GM21717 (cell line): ENCODE measurements around the gene BTG4.

ENCODE experiments used
- ATAC-seq: cut with Tn5 transposase; IDR thresholded peaks from one replicate; pipeline ENCODE4 v1.9.1; 2021; ENCODE audit warnings: mild to moderate bottlenecking, moderate library complexity; ENCODE audit not compliant: unreplicated experiment

The BTG4 gene

DNA sequence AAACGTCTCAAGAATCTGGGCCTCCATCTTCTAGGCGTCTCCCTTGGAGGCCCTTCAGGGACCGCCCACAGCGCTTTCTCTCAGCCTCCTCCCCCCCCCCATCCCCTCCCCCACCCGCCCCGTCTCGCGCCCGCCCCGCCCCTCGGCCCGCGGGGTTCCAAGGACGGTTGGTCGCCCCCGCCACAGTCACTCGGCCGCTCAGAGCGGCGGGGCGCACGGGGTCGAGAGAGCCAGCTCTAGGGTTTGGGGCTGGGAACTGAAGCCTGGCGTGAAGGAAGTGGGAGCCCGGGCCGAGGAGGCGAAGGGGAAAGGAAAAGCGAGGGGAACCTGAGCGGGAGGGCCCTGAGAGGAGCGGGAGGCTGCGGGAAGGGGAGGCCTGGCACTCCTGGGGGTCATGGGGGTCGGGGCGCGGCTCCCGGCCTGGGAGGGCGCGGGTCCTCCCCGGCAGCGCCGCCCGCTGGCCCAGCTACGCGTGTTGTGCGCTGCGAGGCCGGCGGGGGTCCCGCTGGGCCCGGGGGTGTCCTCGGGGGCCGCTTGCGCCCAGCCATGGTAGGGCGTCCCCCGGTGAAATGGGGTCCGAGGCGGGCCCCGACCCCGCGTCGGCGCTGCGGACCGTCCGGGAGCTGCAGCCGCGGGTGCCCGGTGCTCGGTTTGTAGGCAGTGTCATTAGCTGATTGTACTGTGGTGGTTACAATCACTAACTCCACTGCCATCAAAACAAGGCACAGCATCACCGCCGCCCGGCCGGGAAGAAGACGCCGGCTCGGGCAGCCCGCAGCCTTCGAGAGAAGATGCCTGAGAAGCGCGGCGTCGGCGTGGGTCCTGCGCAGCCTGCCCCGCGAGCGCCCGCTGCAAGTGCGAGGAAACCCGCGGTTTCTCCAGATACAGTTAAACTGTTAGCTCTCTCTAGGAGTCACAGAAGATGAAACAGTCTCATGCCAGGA lies at the start of gene BTG4:
Gene BTG4 (minus strand): TSS at position 91 of the 944 bp plus-strand sequence. CDS start 13,610 bp downstream, outside the sequence.
- ATAC-seq: no peak

DNA sequence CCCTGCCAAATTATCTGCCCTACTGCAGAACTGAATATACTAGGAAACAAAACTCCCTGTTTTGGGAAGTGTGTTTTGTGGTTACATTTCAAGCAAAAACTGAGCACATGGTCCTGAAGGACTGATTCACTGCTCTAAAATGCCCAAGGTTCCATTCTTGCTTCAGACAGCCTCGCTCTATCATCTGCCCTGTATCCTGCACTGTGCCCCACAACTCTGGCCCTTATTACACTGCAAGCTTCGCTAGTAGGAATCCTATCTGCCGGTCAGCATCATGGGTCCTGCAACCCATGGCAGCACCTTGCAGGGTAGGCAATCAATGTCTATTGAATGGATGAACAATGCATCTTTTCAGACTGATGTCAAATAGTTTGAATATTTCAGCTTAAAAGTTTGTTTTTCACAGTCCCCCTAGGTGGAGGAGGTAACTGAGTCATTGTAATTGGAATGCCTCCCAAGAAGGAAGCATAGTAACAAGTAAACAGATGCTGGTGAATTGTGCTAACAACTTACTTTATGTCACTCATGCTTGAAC lies 49.7 kb upstream of the BTG4 start:
- no peak for ATAC-seq

DNA sequence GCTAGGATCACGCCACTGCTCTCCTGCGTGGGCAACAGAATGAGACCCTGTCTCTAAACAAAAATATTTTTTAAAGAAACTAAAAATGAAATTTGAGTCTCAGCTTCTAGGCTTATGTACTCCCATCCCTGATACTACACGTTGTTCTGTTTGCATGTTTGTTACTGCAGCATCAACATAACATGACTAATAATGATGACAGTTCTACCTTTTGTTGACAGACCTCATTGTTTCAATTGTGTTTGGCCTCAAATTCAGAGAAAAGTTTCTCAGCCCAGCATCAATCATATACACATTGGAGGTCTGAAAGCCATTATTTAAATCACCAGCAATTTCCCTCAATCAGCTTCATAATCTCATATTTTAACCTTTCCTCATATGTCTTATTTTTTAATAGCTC lies 49.1 kb upstream of the BTG4 start:
- no peak for ATAC-seq

DNA sequence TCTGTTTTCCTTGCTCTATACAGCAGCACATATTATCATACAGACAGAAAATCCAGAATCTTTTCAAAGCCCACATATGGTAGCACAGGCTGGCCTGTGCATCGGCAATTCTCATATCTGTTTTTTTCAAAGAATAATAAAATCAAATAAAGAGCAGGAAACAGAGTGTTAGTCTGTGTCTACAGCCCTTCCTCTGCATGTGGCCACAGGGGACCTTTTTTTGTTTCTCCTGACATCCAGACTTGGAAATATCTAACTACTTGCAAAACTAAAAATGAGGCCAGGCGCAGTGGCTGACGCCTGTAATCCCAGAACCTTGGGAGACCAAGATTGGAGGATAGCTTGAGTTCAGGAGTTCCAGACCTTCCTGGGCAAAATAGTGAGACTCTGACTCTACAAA lies 48.6 kb upstream of the BTG4 start:
- no peak for ATAC-seq

DNA sequence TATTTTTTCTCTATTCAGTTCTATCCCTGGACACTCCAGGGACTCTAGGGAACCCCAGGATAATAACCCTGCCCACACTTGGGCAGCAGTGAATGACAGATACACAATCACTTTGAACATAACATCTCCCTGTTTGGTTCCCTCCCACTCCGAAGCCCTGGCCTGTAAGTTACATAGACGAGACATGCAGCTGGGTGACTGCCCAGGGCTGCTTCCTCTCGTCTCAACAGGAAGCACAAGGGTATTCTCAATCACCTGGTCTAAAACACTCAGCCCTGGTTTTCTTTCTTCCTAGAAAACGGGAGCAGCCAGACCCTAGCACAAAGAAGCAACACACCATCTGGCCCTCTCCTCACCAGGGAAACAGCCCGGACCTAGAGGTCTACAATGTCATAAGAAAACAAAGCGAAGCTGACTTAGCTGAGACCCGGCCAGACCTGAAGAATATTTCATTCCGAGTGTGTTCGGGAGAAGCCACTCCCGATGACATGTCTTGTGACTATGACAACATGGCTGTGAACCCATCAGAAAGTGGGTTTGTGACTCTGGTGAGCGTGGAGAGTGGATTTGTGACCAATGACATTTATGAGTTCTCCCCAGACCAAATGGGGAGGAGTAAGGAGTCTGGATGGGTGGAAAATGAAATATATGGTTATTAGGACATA lies 47.7 kb upstream of the BTG4 start:
- no peak for ATAC-seq

DNA sequence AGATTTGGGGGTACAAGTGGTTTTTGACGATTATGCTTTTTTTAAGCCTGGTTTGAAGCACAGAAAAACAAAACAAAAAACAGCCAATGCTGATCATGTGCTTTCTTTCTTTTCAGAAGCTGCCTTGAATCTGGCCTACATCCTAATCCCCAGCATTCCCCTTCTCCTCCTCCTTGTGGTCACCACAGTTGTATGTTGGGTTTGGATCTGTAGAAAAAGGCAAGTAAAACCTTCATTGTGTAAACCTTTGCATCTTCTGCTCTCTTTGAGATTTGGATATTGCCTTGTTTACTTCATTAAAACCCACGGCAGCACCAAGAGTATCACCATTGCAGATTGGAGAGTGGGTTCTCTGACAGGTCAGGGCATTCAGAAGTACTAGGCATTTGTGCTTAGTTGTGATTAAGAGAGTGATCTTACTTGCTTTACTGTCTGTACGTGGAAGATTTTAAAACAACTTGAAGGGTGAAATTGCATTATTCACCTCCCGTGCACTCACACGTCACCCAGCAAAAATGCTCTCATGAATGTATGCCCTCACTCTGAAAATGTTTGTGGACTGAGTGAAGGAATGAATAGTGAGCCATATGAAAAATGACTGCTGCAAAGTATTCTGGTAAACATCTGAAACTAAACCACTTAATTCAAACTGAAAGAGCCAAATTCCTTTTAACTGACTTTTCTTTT lies 45.4 kb upstream of the BTG4 start:
- no peak for ATAC-seq

DNA sequence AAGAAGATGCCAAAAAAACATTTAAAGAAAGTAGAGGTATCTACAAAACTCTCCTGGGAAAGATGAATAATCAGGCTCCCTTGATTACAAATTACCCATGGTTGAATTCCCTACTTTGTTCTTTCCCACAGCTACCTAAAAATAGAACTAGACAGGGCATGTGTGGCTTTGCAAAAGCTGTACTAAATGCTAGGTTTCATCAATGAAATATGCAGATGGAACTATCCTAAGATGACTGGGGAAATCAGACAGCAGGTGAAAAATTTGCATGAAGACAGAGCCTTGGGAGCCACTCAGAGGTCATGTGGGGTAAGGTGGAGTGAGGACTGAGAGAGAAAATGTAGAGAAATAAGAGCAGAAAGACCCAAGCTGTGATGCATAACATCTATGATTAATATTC lies 43.1 kb upstream of the BTG4 start:
- no peak for ATAC-seq

DNA sequence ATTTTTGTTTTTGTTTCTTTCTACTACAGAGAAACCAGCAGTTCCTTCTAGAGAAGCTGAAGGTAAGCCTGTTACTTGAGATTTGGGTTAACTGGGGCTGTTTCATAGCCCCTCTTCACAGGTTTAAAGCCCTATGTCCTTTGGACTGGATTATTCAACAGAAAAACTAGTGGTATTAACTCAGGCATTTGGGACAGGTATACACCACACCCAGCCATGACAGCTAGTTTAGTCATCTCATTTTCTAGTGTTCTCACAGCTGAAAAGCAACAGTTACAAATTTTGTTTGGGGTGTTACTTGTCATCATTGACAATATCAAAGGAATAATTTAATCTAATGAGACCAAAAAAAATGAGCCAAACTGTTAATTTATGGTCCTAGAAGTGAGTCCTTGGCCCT lies 42.3 kb upstream of the BTG4 start:
- no peak for ATAC-seq

DNA sequence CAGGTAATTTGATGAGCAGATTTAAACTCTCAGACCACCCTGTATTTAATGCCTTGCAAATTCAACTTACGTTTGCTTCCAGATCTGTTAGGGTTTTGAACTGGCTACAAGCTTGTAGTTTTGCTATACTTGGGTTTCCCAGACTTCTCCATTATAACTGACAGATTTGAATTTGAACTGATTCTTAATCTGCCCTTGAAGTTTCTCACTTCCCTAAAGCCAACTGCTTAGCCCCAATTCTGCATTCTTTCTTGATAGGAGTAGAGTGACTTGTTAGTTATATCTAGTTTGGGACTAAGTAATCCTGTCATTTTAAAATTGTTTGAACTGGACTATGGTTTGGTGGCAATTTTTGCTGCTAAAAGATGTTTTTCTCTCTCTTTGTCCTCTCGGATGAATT lies 38.1 kb upstream of the BTG4 start:
- ATAC-seq: no peak

DNA sequence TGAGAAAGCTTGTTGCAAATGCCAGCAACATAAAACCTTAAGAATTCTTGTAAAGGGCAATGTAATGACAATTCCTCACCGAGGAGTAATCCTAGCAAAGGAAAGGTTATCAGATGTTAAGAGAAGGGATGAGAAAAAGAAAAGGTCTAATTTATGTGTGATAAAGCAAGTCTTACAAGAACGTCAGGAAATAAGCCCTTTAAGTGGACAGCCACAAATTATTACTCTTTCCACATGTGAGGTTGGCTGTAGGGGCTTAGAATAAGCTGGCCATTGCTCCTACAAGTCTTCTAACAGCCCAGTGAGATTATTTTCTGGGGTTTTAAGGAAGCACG lies 37.6 kb upstream of the BTG4 start:
- no peak for ATAC-seq

DNA sequence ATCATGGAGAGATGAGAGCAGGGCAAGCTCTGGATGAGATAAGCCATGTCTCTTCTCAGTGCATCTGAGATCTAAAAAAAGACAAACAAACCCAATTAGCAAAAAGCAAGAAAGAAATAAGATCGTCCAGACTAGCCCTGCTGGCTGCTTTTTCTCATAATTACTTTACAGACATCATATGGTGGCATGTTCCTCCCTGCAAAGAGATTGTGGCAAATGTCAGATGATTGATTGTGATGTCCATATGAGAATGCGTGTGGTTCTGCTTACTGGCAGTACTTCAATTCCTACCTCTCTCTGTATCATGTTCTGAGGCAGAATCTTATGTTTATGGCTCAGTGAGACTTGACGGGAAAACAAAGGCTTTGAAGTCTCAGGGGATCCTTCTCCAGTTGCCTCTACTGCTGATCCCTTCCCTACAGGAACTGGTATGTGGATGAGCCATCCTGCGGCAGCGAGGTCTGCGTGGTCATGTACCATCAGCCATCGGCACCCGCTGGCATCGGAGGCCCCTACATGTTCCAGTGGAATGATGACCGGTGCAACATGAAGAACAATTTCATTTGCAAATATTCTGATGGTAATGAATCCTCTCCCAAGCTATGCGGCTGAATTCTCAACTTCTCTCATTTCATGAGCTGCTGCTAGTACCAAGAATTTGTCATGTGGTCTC lies 37.1 kb upstream of the BTG4 start:
- ATAC-seq: no peak

DNA sequence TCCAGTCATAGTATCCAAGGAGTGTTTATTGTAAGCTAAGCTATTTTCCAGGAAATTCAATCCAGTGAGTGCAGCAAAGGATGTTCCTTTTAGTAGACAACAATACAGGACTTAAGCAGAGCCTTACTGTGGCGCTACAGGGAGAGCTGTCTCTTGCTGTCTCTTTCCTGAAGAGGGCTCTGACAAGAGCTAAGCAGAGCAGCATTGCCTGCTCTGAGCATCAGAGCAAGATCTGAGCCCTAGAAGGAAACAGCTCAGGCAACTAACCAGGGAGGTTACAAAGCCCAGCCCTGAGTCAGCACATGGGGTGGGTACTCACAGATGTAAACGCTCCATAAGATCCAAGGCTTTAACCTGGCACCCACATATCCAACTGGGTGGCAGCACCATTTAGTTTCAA lies 36.3 kb upstream of the BTG4 start:
- no peak for ATAC-seq

DNA sequence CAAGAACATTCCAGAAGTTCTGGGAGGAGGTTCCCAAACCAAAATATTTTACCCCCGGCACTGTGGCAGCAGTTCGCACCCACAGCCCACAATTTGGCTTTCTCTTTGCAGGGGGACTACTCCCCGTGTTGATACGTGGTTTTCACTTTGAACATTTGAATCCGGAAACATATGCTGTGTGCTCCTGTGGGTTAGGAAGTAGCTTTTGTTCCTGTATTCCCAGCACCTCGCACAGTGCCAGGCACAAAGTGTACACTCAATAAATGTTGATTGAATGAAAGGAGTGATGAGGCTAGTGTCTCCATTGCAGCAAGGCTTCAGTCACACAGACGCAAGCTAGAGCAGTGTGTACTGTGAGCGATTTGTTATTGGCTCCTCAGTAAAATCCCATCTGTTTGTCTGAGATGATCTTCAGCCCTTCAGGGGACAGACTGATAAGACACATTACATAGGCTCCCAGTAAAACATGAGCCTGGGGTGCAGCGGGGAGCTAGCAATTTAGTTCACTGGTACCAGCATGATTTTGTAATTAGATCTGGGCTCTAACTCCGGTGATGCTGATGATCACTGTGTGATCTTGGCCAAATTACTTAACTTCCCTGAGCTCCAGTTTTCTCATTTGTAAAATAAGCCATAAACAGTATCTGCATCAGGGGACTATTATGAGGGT lies 30.6 kb upstream of the BTG4 start:
- no peak for ATAC-seq

DNA sequence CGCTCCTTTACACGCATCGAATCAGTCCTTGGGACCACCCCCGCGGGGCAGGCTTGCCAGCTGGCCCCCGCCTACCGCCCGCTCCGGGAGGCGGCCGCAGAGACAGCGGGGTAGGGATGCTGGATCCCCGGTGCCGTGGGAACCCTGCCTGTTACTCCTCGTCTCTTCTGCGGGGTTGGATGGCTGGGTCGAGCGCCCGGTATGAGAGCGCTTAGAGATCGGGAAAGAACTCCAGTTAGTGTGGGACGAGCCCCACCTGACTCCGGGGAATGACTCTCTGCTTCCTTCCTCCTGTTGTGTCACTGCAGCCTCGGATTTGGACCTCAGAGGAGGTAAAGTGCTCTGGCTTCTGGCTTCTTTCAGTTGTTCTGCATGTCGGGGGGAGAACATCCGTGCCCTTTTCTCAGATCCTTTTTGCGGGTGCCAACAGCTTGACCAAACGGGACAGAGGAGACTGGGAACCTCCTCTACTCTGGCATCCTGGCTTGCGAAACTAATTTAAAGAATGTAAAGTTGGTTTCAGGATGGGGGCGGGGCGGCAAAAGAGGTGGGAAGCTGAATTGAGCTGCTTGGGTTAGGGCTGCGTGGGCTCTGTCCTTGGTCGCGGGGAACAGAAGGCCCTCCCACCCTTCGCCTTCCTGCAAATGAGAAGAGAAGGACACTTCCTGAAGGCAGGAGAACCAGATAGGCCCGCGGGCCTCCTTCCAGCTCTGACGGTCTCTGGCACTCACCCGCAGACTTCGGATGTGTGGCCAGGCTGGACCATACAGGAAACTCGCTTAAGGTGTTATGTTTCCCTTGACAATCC lies 29.3 kb upstream of the BTG4 start:
- ATAC-seq: no peak

DNA sequence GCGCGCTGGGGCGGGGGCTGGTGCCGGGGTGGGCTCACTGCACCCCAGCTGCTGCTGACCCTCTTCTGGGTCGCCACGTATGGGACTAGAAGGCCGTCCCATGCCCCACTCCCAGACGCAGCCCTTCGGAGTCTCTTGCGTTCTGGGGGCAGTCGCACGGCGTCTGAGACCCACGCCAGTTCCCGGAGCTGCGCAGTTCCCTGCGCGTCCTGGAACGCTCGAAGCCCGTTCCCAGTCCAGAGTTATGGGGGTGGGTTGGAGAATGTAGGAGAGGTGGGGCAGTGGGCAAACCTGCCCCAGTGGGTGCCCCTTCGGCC lies 28.7 kb upstream of the BTG4 start:
- no peak for ATAC-seq

DNA sequence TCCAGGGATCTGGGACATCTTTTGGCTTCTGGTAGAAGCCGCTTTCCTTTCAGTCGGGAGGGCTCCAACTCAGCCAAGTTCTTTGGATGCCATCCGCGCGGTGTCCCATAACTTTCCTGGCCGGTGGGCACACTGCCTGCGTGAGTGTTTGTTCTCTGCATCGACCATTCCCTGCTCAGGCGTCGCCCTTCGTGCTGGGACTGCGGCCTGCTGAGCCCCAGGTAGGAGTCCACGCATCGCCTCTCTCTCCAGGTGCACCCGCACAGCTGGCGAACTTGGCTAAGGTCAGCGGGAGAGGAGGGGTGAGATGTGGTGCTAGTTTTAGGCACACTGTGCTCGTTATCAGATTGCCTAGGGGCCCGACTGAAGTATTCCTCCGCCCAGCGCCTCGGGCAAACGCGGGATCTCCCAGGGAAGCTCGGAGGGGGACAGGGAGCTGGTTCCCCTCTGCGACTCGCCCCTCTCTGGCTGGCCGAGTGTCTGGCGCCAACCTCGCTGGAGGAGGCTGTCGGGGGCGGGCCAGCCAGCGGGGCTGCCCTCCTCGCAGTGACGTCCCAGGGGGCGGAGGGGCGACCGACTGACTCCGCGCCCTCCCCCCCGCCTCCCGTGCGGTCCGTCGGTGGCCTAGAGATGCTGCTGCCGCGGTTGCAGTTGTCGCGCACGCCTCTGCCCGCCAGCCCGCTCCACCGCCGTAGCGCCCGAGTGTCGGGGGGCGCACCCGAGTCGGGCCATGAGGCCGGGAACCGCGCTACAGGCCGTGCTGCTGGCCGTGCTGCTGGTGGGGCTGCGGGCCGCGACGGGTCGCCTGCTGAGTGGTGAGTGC lies 28.1 kb upstream of the BTG4 start, which contains the start of gene LAYN:
Gene LAYN (plus strand): TSS at position 607 of the 823 bp plus-strand sequence. CDS start 124 bp downstream, at position 731.
- no peak for ATAC-seq

DNA sequence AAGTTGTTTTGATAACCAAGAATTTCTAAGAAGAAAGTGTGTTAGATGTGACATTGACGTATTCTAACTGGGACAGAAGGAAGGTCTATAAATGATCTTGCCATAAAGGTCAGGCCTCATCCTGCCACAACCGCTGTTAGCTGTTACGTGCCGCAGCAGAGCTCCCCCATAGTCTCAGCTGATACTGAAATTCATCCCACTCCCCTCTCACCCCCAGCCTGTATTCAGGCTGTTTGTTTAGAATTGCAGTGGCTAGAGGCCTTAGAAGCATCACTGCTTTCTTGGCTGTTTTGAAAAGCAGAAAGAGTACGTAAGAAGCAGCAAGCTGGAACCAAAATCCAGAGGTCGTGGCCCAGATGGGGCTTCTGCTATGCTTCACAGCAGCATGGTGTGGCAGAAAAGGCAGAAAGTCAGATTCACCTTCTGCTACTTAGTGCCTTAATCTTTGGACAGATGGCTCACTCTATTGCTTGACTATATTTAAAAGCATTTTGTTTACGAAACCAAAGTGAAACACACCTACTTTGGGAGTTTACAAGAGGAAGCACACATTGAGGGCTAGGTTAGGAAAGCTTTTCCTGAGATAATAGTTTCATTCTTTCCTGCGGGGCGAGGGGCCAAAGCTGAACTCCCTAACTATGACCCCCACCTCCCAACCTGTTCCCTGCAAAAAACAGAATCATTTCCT lies 27.4 kb upstream of the BTG4 start:
- no peak for ATAC-seq

DNA sequence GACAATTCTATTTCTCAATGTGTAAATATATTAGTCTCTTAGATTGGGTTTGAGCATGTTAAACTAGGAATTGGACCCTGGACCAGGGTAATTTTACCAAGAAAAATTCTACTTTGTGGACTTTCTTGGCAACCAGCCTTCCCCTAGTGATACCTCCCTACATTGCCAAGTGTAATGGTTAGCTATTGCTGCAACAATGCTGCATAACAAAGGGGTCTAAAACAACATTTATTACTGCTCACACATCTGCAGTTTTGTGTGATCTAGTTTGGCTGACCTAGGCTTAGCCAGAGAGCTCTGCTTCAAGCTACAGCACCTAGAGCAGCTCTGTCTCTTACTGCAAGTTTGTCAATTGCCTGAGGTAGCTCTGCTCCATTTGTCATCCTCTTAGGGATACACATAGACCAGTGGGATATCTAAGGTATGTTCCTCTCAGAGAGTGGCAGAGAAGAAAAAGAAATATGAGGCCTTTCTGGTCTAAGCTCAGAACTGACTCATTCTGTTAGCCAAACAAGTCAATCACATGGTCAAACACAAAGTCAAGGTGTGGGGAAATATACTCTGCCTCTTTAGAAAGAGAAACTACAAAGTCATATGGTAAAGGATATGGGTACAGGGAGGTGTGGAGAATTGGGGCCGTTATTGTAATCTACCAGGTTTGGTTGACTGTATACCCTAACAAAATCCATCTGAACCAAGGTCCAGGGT lies 26.4 kb upstream of the BTG4 start:
- no peak for ATAC-seq
